Measurements from ENCODE around the gene CLEC1A.
"Not testable (repeated sequence)": the region's sequence is repeated elsewhere in the genome, so short reads cannot be mapped to it uniquely, and the experiment has no call there.

CLEC1A gene

DNA sequence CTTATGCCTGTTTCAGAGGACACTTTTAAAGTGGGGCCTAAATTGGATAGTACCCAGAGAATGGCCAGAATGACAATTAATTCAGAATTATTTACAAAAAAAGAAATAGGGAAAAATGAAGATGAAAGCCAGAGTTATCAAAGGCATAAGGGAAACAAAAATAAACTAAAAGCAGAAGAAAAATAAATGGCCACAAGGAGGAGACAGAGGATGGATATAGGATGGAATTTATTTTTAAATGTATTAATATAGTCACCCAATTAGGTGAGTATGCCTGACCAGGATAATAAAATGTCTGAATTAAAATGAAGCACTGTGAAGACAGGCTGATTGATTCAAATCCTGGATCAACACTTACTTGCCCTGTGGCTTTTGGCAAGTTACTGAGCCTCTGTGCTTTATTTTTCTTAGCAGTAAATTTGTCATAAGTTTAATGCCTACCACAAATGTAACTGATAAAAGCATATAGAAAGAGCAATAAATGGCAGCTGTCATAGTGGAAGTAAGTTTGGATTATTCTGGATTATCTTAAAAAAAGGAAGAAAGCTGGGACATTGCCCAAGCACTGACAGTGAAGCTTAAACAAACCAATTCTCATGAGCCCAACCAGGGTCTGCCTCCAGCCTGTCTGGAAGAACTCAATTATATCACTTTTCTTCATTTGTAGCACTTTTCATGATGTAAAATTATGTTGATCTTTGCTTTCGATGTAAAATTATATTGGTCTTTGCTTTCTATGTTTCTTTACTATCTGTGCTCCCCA lies 64.8 kb downstream of the CLEC1A start:
- DNase-seq: no peak

DNA sequence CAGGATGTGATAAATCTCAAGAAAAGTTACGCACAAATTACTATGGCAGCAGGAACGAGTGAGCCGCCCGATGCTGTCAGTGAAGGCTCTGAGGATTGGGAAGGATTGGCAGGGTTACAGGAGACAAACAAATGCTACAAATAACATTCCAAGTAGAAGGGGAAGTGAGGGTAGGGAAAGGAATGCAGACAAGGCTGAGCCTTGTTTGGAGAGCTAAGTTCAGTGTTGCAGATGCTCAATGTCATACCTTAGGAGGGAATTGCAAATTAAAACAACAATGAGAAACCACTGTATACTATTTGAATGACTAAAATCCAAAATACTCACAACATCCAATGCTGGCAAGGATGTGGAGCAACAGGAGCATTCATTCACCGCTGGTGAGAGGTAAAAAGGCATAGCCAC lies 67.0 kb downstream of the CLEC1A start:
- DNase-seq: no peak

DNA sequence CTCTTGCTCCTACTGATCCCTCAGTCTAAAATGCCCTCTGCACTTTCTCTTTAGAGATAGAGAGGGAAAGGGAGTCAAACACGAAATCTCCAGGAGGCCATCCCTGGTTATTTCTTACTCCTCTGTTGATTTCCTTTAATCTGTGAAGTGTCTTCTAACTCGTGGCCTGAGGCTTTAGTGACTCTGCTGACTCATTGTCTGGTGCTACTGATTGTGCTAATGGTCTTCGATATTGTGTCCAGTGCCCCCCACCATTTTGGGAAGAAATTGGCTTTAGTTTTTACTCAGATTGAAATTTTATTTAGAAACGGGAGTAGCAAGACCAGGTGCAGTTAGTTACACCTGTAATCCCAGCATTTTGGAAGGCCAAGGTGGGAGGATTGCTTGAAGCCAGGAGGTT lies 67.5 kb downstream of the CLEC1A start:
- no peak for DNase-seq

DNA sequence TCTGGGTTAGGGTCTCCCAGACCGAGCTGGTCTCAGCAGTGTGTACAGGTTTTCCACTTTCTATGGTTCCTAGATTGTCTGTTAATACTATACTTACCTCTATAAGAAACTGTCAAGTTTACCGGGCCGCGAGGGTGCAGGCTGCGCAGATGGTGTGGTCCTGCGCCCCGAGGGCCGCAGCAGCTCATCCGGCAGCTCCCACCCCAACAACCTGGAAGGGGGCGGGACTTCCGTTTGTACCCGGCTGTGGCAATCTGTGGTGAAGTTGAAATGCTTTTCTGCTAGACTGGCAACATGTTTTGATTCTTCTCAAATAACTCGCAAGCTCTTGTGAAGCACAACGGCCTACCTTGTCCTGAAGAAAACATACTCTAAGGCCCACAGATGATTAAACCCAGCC lies 68.3 kb downstream of the CLEC1A start, which contains the start of gene CLEC9A:
TSS of gene CLEC9A (plus strand) at position 237 of the 400 bp plus-strand sequence. CDS start 22,006 bp downstream, outside the sequence.
- no peak for DNase-seq

DNA sequence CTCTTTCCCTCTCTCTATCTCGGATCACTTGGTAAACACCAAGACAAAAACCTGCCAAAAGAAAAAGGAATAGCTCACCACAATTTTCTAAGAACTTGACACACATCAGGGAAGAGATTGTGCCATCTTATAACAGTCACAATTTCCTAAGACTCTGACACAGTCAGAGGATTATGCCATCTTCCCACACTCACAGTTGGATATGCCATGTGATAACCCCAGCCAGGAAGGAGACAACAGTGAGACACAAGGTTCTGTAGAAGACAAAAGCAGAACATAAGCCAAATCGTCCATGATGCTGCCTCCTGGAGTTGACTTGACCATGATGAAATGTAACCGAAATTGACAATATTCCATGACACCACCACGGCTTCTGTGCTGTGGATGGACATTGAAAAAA lies 71.1 kb downstream of the CLEC1A start:
- DNase-seq: no peak

DNA sequence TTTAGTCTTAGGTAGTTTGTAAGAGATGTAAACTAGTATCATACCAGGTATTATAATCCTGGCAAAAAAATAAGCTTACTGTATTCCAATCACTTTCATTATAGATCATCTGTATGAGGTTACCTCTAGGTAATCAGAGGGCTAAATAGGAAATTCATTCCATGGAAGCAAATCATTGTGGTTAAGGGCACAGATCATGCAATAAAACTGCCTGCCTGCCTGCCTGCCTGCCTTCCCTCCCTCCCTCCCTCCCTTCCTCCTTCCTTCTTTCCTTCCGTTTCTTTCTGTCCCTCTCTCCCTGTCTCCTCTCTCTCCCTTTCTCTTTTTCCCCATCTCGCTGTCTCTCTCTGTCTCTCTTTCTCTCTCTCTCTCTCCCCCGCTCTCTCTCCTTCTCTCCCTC lies 71.5 kb downstream of the CLEC1A start:
- DNase-seq: no peak

DNA sequence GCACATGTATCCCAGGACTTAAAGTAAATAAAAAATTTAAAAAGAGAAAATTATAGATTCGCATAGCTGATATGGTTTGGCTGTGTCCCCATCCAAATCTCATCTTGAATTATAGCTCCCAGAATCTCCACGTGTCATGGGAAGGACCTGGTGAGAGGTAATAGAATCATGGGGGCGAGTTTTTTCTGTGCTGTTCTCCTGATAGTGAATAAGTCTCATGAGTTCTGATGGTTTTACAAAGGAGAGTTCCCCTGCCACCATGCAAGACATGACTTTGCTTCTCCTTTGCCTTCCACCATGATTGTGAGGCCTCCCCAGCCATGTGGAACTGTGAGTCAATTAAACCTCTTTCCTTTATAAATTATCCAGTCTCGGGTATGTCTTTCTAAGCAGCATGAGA lies 72.1 kb downstream of the CLEC1A start:
- not testable (repeated sequence) for DNase-seq

DNA sequence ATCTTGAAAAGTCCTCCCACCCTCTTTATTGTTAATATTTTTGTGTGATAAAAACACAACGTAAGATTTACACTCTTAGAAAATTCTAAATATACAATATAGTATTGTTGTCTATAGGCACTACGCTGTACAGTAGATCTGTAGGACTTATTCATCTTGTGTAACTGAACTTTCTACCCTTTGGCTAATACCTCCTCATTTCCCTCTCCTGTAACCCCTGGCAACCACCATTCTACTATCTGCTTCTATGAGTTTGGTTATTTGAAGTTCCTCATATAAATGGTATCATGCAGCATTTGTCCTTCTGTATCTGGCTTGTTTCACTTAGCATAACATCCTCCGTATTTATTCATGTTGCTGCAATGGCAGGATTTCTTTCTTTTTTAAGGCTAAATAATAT lies 73.5 kb downstream of the CLEC1A start:
- DNase-seq: no peak

DNA sequence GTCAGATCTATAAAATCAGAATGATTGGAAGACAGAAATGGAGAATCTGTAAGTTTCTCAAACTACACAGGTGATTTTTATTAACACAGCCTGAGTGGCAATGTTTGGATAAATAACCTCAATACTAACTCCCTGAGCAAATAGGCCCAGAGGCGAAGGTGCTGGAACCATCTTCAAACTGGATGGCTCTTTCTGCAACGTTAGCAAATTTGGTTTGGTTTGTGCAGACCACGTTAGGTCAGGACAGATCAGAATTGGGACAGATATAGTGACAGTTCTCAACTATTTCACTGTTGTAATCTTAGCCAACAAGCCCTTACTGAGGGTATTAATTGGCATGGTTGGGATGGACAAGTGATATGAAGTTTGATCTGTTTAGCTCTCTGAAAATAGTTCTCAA lies 77.4 kb downstream of the CLEC1A start:
- no peak for DNase-seq
